Left ventricle myocardium inferior (tissue), 1 donor: ENCODE measurements around the gene ZNF200. TPM values are rescaled to one million over a fixed set of nuclear protein-coding genes. Genes with fewer than 3 reads are reported as not detected.
A peak's percentile ranks its signal among the peaks of the same experiment; 100 is the strongest.

Experiments used
- DNase-seq: peaks from one replicate; pipeline ENCODE4 v3.0.0-alpha.2; 2020
- H3K27ac ChIP-seq: fragments of 200-600 bp; replicated peaks from 2 replicates; pipeline ENCODE4 v1.8.0; 2021
- H3K27me3 ChIP-seq: fragments of 200-600 bp; 2 replicates; pipeline ENCODE4 v1.8.0; 2021; ENCODE audit warnings: low read depth
- H3K36me3 ChIP-seq: fragments of 200-600 bp; 2 replicates; pipeline ENCODE4 v1.8.0; 2021
- H3K4me1 ChIP-seq: fragments of 200-600 bp; 2 replicates; pipeline ENCODE4 v1.8.0; 2021
- H3K4me3 ChIP-seq: fragments of 200-600 bp; 2 replicates; pipeline ENCODE4 v1.8.0; 2021; ENCODE audit warnings: mild to moderate bottlenecking, moderate library complexity
- H3K9me3 ChIP-seq: fragments of 200-600 bp; replicated peaks from 2 replicates; pipeline ENCODE4 v1.8.0; 2021
- CTCF ChIP-seq: fragments of 200-600 bp; IDR thresholded peaks from 2 replicates; pipeline ENCODE4 v1.8.0; 2021; ENCODE audit warnings: antibody characterized with exemption, mild to moderate bottlenecking, borderline replicate concordance
- intact Hi-C: fragments of 100-400 bp; cut with micrococcal nuclease; formaldehyde crosslinking; loops from one replicate; pipeline ENCODE4 v1.11.0; 2022
- total RNA-seq: library from RNA; stranded (reverse); fragmentation: NEBNext Ultra II Directional; extraction: Animal tissue kit (Norgen Biotek cat#: 25700); gene quantifications from one replicate; pipeline ENCODE4 v1.2.1, GENCODE V29; 2021
- donor health status: DM: no; HTN: yes; CAD: no; lungs with severe emphysema.

The ZNF200 gene
- total RNA-seq, 1 donor from 2014 or later, result 5.8 TPM

- TF ChIP-seq CTCF, result no peak
- DNase-seq, result no peak
- H3K9me3 ChIP-seq, result no peaks in the 10 kb centered on the region
- no peak overlapping the region for H3K4me3 ChIP-seq
- H3K27me3 ChIP-seq, result peaks cover 94% of the 10 kb centered on the region
- peaks cover 16% of the 10 kb centered on the region for H3K4me1 ChIP-seq
- intact Hi-C loops, result no loop called here
- no peak overlapping the region for H3K27ac ChIP-seq
- H3K36me3 ChIP-seq, result no peaks in the 10 kb centered on the region
Measured at GRCh38 chr16:3193221-3194212, 41.4 kb downstream of the ZNF200 start.

GRCh38 chr16:3192476-3193019 is 42.4 kb downstream of the ZNF200 start:
- DNase-seq, result no peak
- H3K27ac ChIP-seq, result no peak overlapping the region
- peaks cover 98% of the 10 kb centered on the region for H3K27me3 ChIP-seq
- intact Hi-C loops, result no loop called here
- no peaks in the 10 kb centered on the region for H3K9me3 ChIP-seq
- no peaks in the 10 kb centered on the region for H3K36me3 ChIP-seq
- H3K4me3 ChIP-seq, result no peak overlapping the region
- TF ChIP-seq CTCF, result no peak
- peaks cover 21% of the 10 kb centered on the region for H3K4me1 ChIP-seq

- no peak for DNase-seq
- TF ChIP-seq CTCF, result no peak
- intact Hi-C loops, result no loop called here
- Histone ChIP-seq H3K4me1 (peaks cover 21% of the 10 kb centered on the region), H3K27ac (no peak overlapping the region), H3K4me3 (no peak overlapping the region), H3K27me3 (peaks cover 100% of the 10 kb centered on the region), H3K9me3 (no peaks in the 10 kb centered on the region), H3K36me3 (no peaks in the 10 kb centered on the region)
Measured at GRCh38 chr16:3190949-3191353, 44.0 kb downstream of the ZNF200 start.

- Histone ChIP-seq H3K4me1 (peaks cover 21% of the 10 kb centered on the region), H3K27me3 (peaks cover 100% of the 10 kb centered on the region), H3K4me3 (no peak overlapping the region), H3K9me3 (no peaks in the 10 kb centered on the region), H3K36me3 (no peaks in the 10 kb centered on the region), H3K27ac (no peak overlapping the region)
- TF ChIP-seq CTCF, result no peak
- intact Hi-C loops, result no loop called here
- DNase-seq, result no peak
Measured at GRCh38 chr16:3189869-3190268, 45.1 kb downstream of the ZNF200 start.

GRCh38 chr16:3188925-3189825 is 45.8 kb downstream of the ZNF200 start:
- Histone ChIP-seq H3K4me3 (peak overlapping the region; percentile 46), H3K4me1 (peaks cover 21% of the 10 kb centered on the region), H3K27me3 (peaks cover 100% of the 10 kb centered on the region), H3K9me3 (no peaks in the 10 kb centered on the region), H3K27ac (no peak overlapping the region), H3K36me3 (no peaks in the 10 kb centered on the region)
- intact Hi-C loops, result no loop called here
- DNase-seq, result no peak
- TF ChIP-seq CTCF, result no peak
